NB4 (cell line): ENCODE measurements around the gene PRCP.

Source experiments
- DNase-seq: peaks from one replicate; pipeline ENCODE4 v3.0.0; 2010; ENCODE audit warnings: low read depth
- H3K4me3 ChIP-seq: one replicate; pipeline ENCODE4 v1.5.1; 2011; ENCODE audit warnings: mild to moderate bottlenecking, low read depth, low read length, moderate library complexity
- CTCF ChIP-seq: IDR thresholded peaks from one replicate; pipeline ENCODE4 v1.5.1; 2012; ENCODE audit warnings: low read depth, low read length
- MAX ChIP-seq: IDR thresholded peaks from 2 replicates; pipeline ENCODE4 v1.6.1; 2011; ENCODE audit warnings: low read depth, low read length
- MYC ChIP-seq: IDR thresholded peaks from 2 replicates; pipeline ENCODE4 v1.6.1; 2011; ENCODE audit warnings: low read depth, low read length
- POLR2A ChIP-seq: IDR thresholded peaks from 2 replicates; pipeline ENCODE4 v1.6.1; 2011; ENCODE audit warnings: mild to moderate bottlenecking; ENCODE audit not compliant: insufficient read length; ENCODE audit errors: extremely low read depth

PRCP gene

GRCh38 chr11:82854242-82854641, 46.0 kb downstream of the PRCP start:
- no peak for DNase-seq
- TF ChIP-seq MYC (no peak), CTCF (no peak), MAX (no peak), POLR2A (no peak)
- H3K4me3 ChIP-seq, result no peak overlapping the region

GRCh38 chr11:82848829-82849228, 51.4 kb downstream of the PRCP start:
- TF ChIP-seq CTCF, result no peak
- no peak for TF ChIP-seq MAX
- TF ChIP-seq POLR2A, result no peak
- no peak for TF ChIP-seq MYC
- DNase-seq, result no peak
- H3K4me3 ChIP-seq, result no peak overlapping the region

GRCh38 chr11:82845356-82846353, 54.6 kb downstream of the PRCP start:
- DNase-seq, result no peak
- no peak overlapping the region for H3K4me3 ChIP-seq
- TF ChIP-seq MAX (no peak), POLR2A (no peak), MYC (no peak), CTCF (no peak)

GRCh38 chr11:82843057-82843795, 57.0 kb downstream of the PRCP start:
- no peak for DNase-seq
- H3K4me3 ChIP-seq, result no peak overlapping the region
- no peak for TF ChIP-seq POLR2A
- TF ChIP-seq MYC, result no peak
- TF ChIP-seq CTCF, result no peak
- no peak for TF ChIP-seq MAX

- TF ChIP-seq MAX (no peak), POLR2A (no peak), MYC (no peak), CTCF (no peak)
- no peak for DNase-seq
- no peak overlapping the region for H3K4me3 ChIP-seq
These were observed 58.2 kb downstream of the PRCP start for GRCh38 chr11:82842019-82842418.
